Muscle of back (tissue), 11 donors: ENCODE results near the gene CDH11. TPM values are rescaled to one million over a fixed set of nuclear protein-coding genes. Genes with fewer than 3 reads are reported as not detected.

Source experiments
- DNase-seq, 3 donors: peaks; one replicate each; pipeline versions ENCODE4 v3.0.0 to v3.0.0-alpha.2; 2013
- polyA plus RNA-seq, 10 donors: library from polyadenylated mRNA; unstranded; fragments of 120-200 nt; gene quantifications; one replicate each; pipeline ENCODE4 v1.2.1, GENCODE V29; 2013; ENCODE audit not compliant: insufficient read length in 10 of 10

Gene CDH11
- polyA plus RNA-seq, 10 donors: 48.7 to 120 (median 67.1) TPM

DNA sequence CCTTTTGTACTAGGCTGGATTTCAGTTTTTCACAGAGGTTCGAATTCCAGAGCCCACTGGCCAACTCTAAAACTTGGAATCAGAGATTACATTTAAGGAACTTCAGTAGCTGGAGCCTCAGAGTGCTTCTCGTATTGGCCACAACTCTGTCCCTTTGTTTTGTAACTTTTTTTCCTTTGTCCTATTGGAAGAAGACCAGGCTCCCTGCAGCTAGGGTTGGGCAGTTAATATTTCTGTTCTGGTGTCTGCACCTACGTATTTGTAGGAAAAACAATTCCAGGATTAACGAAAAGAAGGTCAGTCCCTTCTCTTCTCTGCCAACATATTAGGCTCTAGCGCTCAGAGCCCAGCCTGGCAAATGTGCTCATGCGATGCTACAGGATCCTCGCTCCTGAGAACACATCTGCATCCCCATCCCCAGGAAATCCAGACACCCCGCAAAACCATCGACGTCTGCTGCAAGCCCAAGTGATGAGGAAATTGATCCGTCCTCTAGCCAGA, 1.9 kb downstream of the CDH11 start:
- DNase-seq: peak; percentile 62 to 80 (median 66)

DNA sequence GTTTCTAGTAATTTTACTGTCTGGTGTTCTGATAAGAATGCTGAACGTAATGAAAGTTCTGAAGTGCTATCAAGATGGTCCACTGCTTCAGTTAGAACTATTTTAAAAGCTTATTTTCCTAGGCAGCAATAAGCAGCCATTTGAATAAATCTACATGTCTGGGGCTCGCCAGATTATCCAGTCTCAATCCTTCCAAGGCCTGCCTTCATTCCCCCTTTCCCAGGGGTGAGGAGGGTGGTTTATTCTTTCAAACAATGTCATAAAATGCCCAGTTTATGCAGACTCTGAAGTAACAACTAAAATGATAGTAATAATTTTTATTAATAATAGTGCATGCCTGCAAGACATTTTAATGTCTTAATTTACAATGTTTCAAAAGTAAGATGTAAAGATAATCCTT, 2.4 kb downstream of the CDH11 start:
- no peak for DNase-seq

- no peak for DNase-seq
Observed at GRCh38 chr16:65118871-65119270, 3.0 kb downstream of the CDH11 start.

DNA sequence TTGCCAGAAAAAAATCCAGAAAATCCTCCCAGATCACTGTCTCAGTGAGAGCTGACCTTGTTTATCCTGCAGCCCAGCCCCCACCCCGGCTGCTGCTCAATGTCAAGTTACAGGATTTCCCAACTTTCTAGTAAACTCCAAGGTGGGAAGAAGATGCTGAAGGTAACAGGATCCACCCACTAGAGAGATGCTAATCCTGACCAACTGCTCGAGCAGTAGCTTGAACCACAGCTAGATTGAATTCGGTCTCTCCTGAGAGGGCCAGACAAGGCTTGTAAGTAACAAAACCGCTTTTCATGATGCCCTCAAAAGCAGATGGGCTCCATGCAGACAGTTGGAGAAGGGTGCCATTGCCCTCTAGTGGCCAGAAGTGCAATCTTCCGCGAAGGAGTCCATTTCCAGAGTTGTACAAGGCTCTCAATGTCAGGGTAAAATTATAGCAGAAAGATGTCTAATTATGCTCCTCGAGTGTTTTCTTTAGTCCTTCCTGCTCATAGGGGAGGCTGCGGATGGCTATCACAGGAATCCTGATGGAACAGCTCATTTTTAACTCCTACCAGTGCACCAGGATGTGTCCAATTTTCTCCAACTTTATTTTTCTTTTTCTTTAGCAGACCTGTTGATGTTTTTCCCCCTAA, 3.9 kb downstream of the CDH11 start:
- peak; percentile 84 to 93 (median 86) for DNase-seq

DNA sequence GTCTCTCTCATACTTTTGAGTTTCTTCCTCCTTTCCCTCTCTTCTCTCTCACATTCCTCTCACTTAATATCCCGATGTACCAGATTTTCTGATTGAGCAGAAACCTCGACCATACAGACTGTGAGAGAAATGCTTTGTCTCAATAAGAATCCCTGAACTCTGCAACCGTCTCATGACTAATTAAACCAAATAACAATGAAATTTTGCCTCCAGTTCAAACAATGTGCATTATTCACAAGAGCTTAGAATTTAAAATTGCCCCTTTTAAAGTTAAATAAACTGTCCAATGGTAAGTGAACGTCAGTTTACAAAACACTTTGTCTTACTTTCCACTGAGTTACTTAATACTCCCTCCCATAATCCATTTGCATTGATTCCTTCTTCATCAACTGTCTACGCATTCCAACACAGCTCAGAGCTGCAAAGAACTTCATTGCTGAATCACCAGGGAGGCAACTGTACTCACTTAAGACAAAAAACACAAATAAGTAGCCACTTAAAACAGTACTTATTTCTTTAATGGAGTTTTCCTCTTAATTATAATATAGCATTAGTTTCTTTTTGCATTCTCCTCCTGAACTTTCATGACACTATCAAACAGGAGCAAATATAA, 4.9 kb downstream of the CDH11 start:
- no peak for DNase-seq

GRCh38 chr16:65116216-65116615, 5.6 kb downstream of the CDH11 start:
- no peak for DNase-seq

DNA sequence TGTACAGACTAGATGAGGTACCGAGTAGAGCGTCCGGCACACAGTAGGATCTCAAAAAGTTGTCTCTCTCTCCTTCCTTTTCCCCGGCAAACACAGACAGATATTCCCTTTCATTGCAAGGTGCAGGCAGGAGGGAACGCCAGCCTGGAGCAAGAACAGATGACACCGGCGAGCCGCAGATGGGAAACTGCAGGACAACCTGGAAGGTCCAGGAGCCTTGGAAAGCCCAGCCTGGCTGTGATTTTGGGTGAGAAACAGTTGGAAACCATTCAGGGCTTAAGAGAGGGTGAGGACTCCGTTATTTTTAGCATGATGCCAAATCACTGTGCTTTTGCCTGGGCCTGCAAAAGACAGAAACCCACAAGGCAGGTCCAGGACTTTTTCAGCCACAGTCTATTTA, 7.3 kb downstream of the CDH11 start:
- DNase-seq: no peak

DNA sequence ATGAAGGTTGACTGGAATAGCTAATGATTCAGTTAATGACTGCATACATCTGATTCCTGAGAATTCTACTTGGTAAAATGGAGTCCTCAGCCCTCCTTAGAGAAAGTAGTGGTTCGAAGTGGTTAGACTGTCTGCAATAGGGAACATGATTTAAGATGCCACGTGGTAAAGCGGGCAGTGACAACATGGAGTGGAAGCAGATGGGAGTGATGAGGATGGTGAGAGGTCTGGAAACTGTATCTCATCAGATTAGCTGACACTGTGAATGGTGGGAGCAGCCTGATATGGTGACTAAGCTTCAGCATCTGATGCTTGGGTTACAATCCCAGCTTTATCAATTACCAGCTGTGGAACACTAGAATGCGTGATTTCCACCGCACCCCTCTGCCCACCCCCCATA, 8.4 kb downstream of the CDH11 start:
- DNase-seq: no peak

DNA sequence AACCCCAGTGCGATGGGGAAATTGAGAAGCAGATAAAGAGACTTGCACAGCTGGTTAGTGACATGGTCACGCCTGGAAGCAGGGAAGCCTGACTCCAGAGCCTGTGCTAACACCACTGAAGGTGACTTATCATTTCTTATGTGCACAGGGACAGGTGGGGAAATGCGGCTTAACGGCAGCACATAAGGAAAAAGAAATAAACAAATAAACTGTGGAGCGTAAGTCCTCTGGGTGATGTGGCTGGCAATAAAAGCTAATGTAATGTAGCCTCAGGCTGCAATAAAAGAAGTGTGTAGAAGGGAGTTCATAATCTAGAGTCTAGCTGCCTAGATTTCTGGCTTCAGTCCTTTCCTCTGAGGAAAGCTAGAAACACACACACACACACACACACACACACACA, 10.6 kb downstream of the CDH11 start:
- DNase-seq: no peak

- DNase-seq: peak in 1 of 3 donors; percentile 35
Observed at GRCh38 chr16:65106757-65107156, 15.1 kb downstream of the CDH11 start.

DNA sequence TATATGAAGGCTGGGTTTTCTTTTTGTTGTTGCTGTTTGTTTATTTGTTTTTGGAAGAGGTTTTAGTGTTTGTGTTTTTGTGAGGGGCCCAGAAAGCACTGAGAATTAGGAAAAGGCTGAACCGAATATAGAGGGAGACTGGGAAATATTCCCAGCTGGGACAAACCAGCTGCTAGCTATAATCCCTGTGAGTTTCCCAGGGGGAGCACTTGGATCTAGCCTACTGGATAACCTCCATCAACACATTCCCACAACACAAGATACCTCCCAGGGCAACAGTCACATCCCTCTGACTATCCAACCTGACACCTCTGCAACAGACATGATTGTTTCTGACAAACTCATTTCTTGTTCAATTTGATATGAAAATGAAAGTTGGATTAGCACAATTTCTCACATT, 16.7 kb downstream of the CDH11 start:
- peak in 1 of 3 donors; percentile 63 for DNase-seq

GRCh38 chr16:65104471-65104870, 17.4 kb downstream of the CDH11 start:
- DNase-seq: no peak

DNA sequence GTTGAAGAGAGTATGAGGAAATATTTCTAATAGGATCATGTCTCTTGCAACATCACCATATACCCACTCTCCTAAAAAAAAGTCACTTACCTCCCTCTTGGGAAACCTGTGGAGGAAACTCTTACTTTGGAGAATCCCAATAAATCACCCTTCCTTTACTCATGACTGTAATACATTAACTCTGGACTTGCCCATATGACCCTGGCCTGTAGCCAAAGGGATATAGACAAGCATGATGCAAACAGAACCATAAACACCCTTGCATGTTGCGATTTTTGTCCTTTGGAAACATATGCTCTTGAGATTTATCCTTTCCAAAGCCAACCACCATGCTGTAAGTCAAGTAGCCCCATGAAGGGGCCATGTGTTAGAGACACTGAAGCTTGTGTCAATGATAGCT, 19.5 kb downstream of the CDH11 start:
- DNase-seq: no peak

- DNase-seq: no peak
Observed at GRCh38 chr16:65101009-65101408, 20.9 kb downstream of the CDH11 start.

- no peak for DNase-seq
Observed at GRCh38 chr16:65099607-65100006, 22.3 kb downstream of the CDH11 start.

- DNase-seq: no peak
Observed at GRCh38 chr16:65098916-65099315, 22.9 kb downstream of the CDH11 start.

- no peak for DNase-seq
Observed at GRCh38 chr16:65097296-65097695, 24.6 kb downstream of the CDH11 start.

DNA sequence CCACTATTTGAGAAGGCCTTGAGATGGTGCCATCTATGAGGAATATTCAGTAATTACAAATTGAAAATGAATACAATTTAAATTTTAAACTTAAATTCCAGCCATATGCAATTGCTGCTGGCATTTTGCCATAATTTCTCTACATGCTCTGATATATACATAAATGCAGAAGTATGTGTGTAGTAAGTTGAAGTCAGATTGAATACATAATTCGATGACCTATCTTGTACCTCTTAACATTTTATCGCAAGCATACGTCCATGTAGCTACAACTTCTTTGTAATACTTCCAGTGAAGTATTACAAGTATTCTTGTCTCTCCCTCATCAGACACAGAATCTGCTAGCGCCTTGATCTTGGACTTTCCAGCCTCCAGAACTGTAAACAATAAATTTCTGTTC, 26.0 kb downstream of the CDH11 start:
- no peak for DNase-seq

DNA sequence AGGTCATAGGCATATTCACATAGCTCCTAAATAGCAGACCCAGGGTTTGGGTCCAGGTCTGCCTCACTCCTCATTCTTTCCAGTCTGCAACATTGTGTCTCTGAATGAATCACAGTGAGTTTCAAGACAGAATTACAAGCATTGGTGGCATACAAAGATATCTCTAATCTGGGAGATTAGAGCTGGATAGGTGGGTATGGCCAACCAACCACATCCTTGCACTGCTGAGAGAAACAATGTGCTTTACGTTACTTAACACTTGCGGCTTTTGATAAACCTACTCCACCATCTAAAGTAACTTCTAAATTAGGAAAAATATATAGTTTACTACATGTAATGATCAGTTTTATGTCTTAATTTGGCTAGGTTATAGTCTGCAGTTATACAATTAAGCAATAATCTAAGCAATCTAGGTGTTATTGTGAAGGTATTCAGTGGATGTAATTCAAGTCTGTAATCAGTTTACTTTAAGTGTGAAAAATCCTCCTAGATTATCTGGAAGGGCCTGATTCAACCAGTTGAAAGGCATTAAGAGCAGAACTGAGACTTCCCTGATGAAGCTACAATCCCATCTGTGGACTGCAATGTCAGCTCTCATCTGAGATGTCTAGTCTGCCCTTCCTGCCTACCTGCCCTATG, 26.7 kb downstream of the CDH11 start:
- no peak for DNase-seq

DNA sequence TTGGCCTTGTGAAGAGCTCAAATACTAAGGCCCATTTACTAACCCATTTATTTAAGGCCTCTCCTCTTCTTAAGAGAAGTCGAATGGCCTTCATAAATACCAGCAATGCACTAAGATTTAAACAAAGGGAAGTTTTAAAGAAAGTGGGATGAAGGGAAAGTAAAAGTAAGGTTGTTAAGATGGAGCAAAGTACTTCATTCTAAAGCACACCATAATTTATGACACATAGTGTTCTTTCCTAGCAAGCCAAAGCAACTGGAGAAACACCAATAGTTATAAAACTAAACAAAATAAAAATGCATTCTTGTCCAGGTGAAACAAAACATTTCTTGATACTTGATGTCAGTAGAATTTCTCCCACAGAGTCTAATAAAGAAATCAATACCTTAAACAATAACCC, 27.9 kb downstream of the CDH11 start:
- DNase-seq: no peak

DNA sequence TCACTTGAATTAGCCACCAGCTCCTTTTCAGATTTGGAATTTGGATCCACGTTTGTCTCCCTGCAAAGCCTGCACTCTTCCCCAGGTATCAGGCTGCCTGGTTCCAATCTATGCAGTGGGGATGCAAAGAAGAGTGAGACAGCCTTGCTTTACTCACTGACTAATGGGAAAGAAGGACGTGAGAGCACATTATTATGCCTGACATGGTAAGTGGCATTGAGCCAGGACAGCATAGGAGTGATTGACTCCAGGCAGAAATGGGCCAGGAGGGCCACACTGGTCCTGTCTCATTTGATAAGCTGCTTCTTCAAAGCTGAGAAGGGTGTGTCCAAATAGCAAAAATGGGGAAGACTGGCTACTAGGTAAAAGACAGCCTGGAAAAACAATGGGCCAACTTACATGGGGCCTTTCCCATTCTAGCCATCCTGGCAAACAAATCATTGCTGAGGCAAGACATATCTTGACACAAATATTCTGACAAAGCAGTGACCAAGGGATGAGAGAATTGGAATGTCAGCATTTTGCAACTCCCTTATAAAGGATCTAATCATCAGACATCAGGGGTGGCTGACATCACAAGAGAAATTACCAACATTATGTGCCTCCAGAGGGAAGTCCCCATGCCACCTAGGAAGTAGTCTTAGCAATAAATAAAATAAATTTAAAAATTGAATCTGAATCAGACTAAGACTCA, 38.6 kb downstream of the CDH11 start:
- no peak for DNase-seq

GRCh38 chr16:65079549-65079948, 42.3 kb downstream of the CDH11 start:
- no peak for DNase-seq

DNA sequence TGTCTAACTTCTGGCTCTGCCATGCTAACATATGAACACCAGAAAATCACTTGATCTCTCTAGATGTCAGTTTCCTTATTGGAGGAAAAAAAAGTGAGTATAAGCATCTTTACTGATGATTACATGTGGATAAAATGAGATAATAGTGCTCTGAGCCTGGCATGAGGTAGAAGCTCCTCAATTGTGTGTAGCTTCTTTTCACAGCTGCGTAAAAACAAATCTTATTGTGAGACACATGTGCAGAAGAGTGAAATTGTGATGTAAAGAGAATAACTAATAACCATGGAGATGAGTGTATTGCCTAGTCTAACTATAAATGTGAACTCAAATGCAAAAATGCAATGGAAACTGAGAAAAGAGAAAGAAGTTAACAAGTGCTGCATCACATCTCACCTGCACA, 44.7 kb downstream of the CDH11 start:
- no peak for DNase-seq
